HL-60 (cell line): ENCODE results near the gene ATG10.

Experiments
- DNase-seq, 2 experiments: peaks; one replicate each; pipeline ENCODE4 v3.0.0-alpha.2; 2010 to 2020; ENCODE audit warnings: low read depth in 1 of 2, low spot score in 1 of 2
- H3K27ac ChIP-seq: fragments of 250-450 bp; sonication (Bioruptor Pico); replicated peaks from 2 replicates; pipeline ENCODE4 v1.5.1; 2020; ENCODE audit warnings: mild to moderate bottlenecking, moderate library complexity
- H3K27me3 ChIP-seq: fragments of 250-450 bp; sonication (Bioruptor Pico); 2 replicates; pipeline ENCODE4 v1.5.1; 2021; ENCODE audit warnings: mild to moderate bottlenecking, moderate library complexity; ENCODE audit not compliant: insufficient read depth, poor library complexity, severe bottlenecking
- H3K4me3 ChIP-seq: replicated peaks from 2 replicates; pipeline ENCODE4 v1.5.1; 2011; ENCODE audit warnings: mild to moderate bottlenecking, control low read depth, low read length; ENCODE audit not compliant: insufficient read depth
- CTCF ChIP-seq: IDR thresholded peaks from one replicate; pipeline ENCODE4 v1.5.1; 2011; ENCODE audit warnings: low read length, control low read depth, inconsistent platforms; ENCODE audit not compliant: insufficient read depth
- GABPA ChIP-seq: IDR thresholded peaks from 2 replicates; pipeline ENCODE4 v1.6.1; 2012; ENCODE audit warnings: low read depth
- POLR2AphosphoS5 ChIP-seq: IDR thresholded peaks from 2 replicates; pipeline ENCODE4 v1.6.1; 2012; ENCODE audit warnings: low read depth
- REST ChIP-seq: IDR thresholded peaks from 2 replicates; pipeline ENCODE4 v1.6.1; 2012; ENCODE audit warnings: low read depth; ENCODE audit not compliant: insufficient replicate concordance
- SPI1 ChIP-seq: IDR thresholded peaks from 2 replicates; pipeline ENCODE4 v1.6.1; 2012; ENCODE audit warnings: low read depth, mild to moderate bottlenecking, borderline replicate concordance

The ATG10 gene

GRCh38 chr5:82096249-82096648, 124.4 kb downstream of the ATG10 start:
- no peak overlapping the region for H3K4me3 ChIP-seq
- DNase-seq = no peak
- TF ChIP-seq CTCF (no peak), REST (no peak), GABPA (no peak), SPI1 (no peak), POLR2AphosphoS5 (no peak)
- no peaks in the 10 kb centered on the region for H3K27me3 ChIP-seq
- H3K27ac ChIP-seq = no peak overlapping the region

GRCh38 chr5:82100303-82101077, 128.7 kb downstream of the ATG10 start:
- no peak overlapping the region for H3K4me3 ChIP-seq
- H3K27ac ChIP-seq = no peak overlapping the region
- no peaks in the 10 kb centered on the region for H3K27me3 ChIP-seq
- TF ChIP-seq REST = no peak
- no peak for TF ChIP-seq SPI1
- no peak for TF ChIP-seq GABPA
- no peak for TF ChIP-seq CTCF
- TF ChIP-seq POLR2AphosphoS5 = no peak
- DNase-seq = peak in 1 of 2 experiments; percentile 1

- Histone ChIP-seq H3K27ac (no peak overlapping the region), H3K4me3 (no peak overlapping the region), H3K27me3 (no peaks in the 10 kb centered on the region)
- DNase-seq = no peak
- TF ChIP-seq POLR2AphosphoS5 = no peak
- no peak for TF ChIP-seq REST
- TF ChIP-seq SPI1 = no peak
- no peak for TF ChIP-seq CTCF
- TF ChIP-seq GABPA = no peak
Observed at GRCh38 chr5:82104872-82105271, 133.0 kb downstream of the ATG10 start.
